IMR-90 (cell line): ENCODE measurements around the gene ARHGEF7. TPM values are rescaled to one million over a fixed set of nuclear protein-coding genes. Genes with fewer than 3 reads are reported as not detected.

Source experiments
- ATAC-seq: fragments of 200-7000 bp; cut with Tn5 transposase; 2 replicates; pipeline ENCODE4 v1.9.1; 2020; ENCODE audit warnings: low read depth, mild to moderate bottlenecking, moderate library complexity
- BruUV-seq: library from RNA; stranded (reverse); fragments of 400-500 nt; replicated peaks from 2 replicates; lab custom pipeline; 2021; lab: Mats Ljungman, UMichigan
- CTCF ChIA-PET: fragments of 300-600 bp; formaldehyde crosslinking; extraction: SDS; loops from one replicate; lab custom pipeline; 2021; ENCODE audit warnings: antibody characterized with exemption; lab: Yijun Ruan, JAX
- POLR2A ChIA-PET: fragments of 300-600 bp; sonication (Branson Sonifier 250); formaldehyde crosslinking; loops from one replicate; lab custom pipeline; 2022; ENCODE audit warnings: antibody characterized with exemption; ENCODE audit not compliant: unreplicated experiment; lab: Charles Lee
- DNase-seq: peaks from one replicate; pipeline ENCODE4 v3.0.0; 2013
- H2AFZ ChIP-seq: replicated peaks from 2 replicates; pipeline ENCODE3; 2013; ENCODE audit warnings: low read length, mild to moderate bottlenecking; ENCODE audit not compliant: poor library complexity
- H2AK5ac ChIP-seq: 2 replicates; pipeline ENCODE4 v1.6.1; 2013; ENCODE audit warnings: low read depth, low read length, inconsistent platforms
- H2AK9ac ChIP-seq: replicated peaks from 2 replicates; pipeline ENCODE3; 2013; ENCODE audit warnings: mild to moderate bottlenecking, low read depth, low read length, moderate library complexity; ENCODE audit not compliant: poor library complexity
- H2BK120ac ChIP-seq: 2 replicates; pipeline ENCODE4 v1.6.1; 2013; ENCODE audit warnings: low read depth, low read length, inconsistent platforms
- H2BK15ac ChIP-seq: 3 replicates; pipeline ENCODE4 v1.6.1; 2013; ENCODE audit warnings: low read depth, low read length, inconsistent platforms
- H2BK20ac ChIP-seq: 2 replicates; pipeline ENCODE4 v1.6.1; 2013; ENCODE audit warnings: low read depth, mild to moderate bottlenecking, inconsistent platforms, low read length, moderate library complexity
- H2BK5ac ChIP-seq: 2 replicates; pipeline ENCODE4 v1.6.1; 2013; ENCODE audit warnings: mild to moderate bottlenecking, low read depth, low read length, inconsistent platforms; ENCODE audit not compliant: poor library complexity, severe bottlenecking
- H3K14ac ChIP-seq: replicated peaks from 2 replicates; pipeline ENCODE4 v1.6.1; 2013; ENCODE audit warnings: low read depth, low read length, inconsistent platforms
- H3K18ac ChIP-seq: 2 replicates; pipeline ENCODE4 v1.6.1; 2013; ENCODE audit warnings: low read depth, low read length, control low read depth
- H3K23ac ChIP-seq: 2 replicates; pipeline ENCODE4 v1.6.1; 2013; ENCODE audit warnings: low read depth, low read length, inconsistent platforms
- H3K27ac ChIP-seq: 2 replicates; pipeline ENCODE4 v1.5.1; 2013; ENCODE audit warnings: mild to moderate bottlenecking, control low read depth, low read length; ENCODE audit not compliant: insufficient read depth
- H3K27me3 ChIP-seq: 2 replicates; pipeline ENCODE4 v1.6.1; 2013; ENCODE audit warnings: low read length; ENCODE audit not compliant: control insufficient read depth, insufficient read depth
- H3K36me3 ChIP-seq: 2 replicates; pipeline ENCODE4 v1.6.1; 2013; ENCODE audit warnings: low read length, mixed read lengths; ENCODE audit not compliant: control insufficient read depth, insufficient read depth
- H3K4ac ChIP-seq: 2 replicates; pipeline ENCODE4 v1.6.1; 2013; ENCODE audit warnings: low read depth, low read length, inconsistent platforms
- H3K4me1 ChIP-seq: 2 replicates; pipeline ENCODE4 v1.6.1; 2013; ENCODE audit warnings: low read length, mixed read lengths; ENCODE audit not compliant: control insufficient read depth, insufficient read depth
- H3K4me2 ChIP-seq: 2 replicates; pipeline ENCODE4 v1.6.1; 2013; ENCODE audit warnings: low read depth, mild to moderate bottlenecking, control low read depth, low read length, moderate library complexity
- H3K4me3 ChIP-seq: 2 replicates; pipeline ENCODE4 v1.5.1; 2013; ENCODE audit warnings: low read depth, mild to moderate bottlenecking, control low read depth, low read length, moderate library complexity; ENCODE audit not compliant: insufficient read depth
- H3K56ac ChIP-seq: 2 replicates; pipeline ENCODE4 v1.6.1; 2013; ENCODE audit warnings: low read length, inconsistent platforms; ENCODE audit not compliant: insufficient read depth; ENCODE audit errors: extremely low read depth
- H3K79me1 ChIP-seq, 2 experiments: 2 replicates each; pipeline ENCODE4 v1.6.1; 2013; ENCODE audit warnings: low read length in 2 of 2, inconsistent platforms in 1 of 2, low read depth in 1 of 2
- H3K9ac ChIP-seq: 2 replicates; pipeline ENCODE4 v1.6.1; 2013; ENCODE audit warnings: low read depth, low read length, control low read depth
- H3K9me1 ChIP-seq: 2 replicates; pipeline ENCODE4 v1.6.1; 2013; ENCODE audit warnings: low read length, inconsistent platforms; ENCODE audit not compliant: insufficient read depth
- H3K9me3 ChIP-seq: 2 replicates; pipeline ENCODE4 v1.6.1; 2013; ENCODE audit warnings: low read length; ENCODE audit not compliant: control insufficient read depth, insufficient read depth
- H4K20me1 ChIP-seq: 2 replicates; pipeline ENCODE4 v1.6.1; 2013; ENCODE audit warnings: low read length, inconsistent platforms; ENCODE audit not compliant: insufficient read depth
- H4K5ac ChIP-seq: 2 replicates; pipeline ENCODE4 v1.6.1; 2013; ENCODE audit warnings: mild to moderate bottlenecking, low read depth, low read length, control low read depth
- H4K8ac ChIP-seq, 2 experiments: 2 replicates each; pipeline ENCODE4 v1.6.1; 2013; ENCODE audit warnings: low read depth in 2 of 2, low read length in 2 of 2, control low read depth in 1 of 2, inconsistent platforms in 1 of 2
- H4K91ac ChIP-seq: 2 replicates; pipeline ENCODE4 v1.6.1; 2013; ENCODE audit warnings: low read depth, low read length, inconsistent platforms; ENCODE audit not compliant: insufficient read depth
- BHLHE40 ChIP-seq: fragments of 150-350 bp; IDR thresholded peaks from 2 replicates; pipeline ENCODE4 v1.6.1; 2016; ENCODE audit warnings: mild to moderate bottlenecking, low read depth, low read length
- CEBPB ChIP-seq: IDR thresholded peaks from 2 replicates; pipeline ENCODE4 v1.6.1; 2012; ENCODE audit warnings: low read depth, low read length, improper control_type of control experiment
- CHD1 ChIP-seq: IDR thresholded peaks from 2 replicates; pipeline ENCODE4 v1.6.1; 2012; ENCODE audit warnings: low read depth, low read length, improper control_type of control experiment
- FOS ChIP-seq: fragments of 150-350 bp; IDR thresholded peaks from 2 replicates; pipeline ENCODE4 v1.6.1; 2016; ENCODE audit warnings: low read depth, low read length
- MAFK ChIP-seq: IDR thresholded peaks from 2 replicates; pipeline ENCODE4 v1.6.1; 2012; ENCODE audit warnings: low read depth, low read length, improper control_type of control experiment
- MAZ ChIP-seq: IDR thresholded peaks from 2 replicates; pipeline ENCODE4 v1.6.1; 2012; ENCODE audit warnings: low read depth, mild to moderate bottlenecking, low read length, improper control_type of control experiment, moderate library complexity, borderline replicate concordance
- MXI1 ChIP-seq: IDR thresholded peaks from 2 replicates; pipeline ENCODE4 v1.6.1; 2012; ENCODE audit warnings: low read depth, mild to moderate bottlenecking, low read length, moderate library complexity, borderline replicate concordance
- POLR2A ChIP-seq: IDR thresholded peaks from 2 replicates; pipeline ENCODE4 v1.6.1; 2012; ENCODE audit warnings: mild to moderate bottlenecking, low read depth, low read length
- RAD21 ChIP-seq: IDR thresholded peaks from 2 replicates; pipeline ENCODE4 v1.6.1; 2012; ENCODE audit warnings: low read length, improper control_type of control experiment
- RCOR1 ChIP-seq: IDR thresholded peaks from 2 replicates; pipeline ENCODE4 v1.6.1; 2012; ENCODE audit warnings: mild to moderate bottlenecking, low read length, improper control_type of control experiment; ENCODE audit not compliant: insufficient replicate concordance
- RFX5 ChIP-seq: IDR thresholded peaks from 2 replicates; pipeline ENCODE4 v1.8.0; 2012; ENCODE audit warnings: low read depth, mild to moderate bottlenecking, low read length, moderate library complexity
- SMC3 ChIP-seq: fragments of 150-350 bp; IDR thresholded peaks from 2 replicates; pipeline ENCODE4 v1.6.1; 2016; ENCODE audit warnings: low read depth, mild to moderate bottlenecking, antibody characterized with exemption, low read length, moderate library complexity
- USF2 ChIP-seq: fragments of 150-350 bp; IDR thresholded peaks from 2 replicates; pipeline ENCODE4 v1.6.1; 2017; ENCODE audit warnings: mild to moderate bottlenecking, antibody characterized with exemption, low read length, low read depth
- WGBS, 2 experiments: methylation state at CpG; one replicate each; pipeline versions ENCODE4 v1.1.5 to v1.1.7; 2013; ENCODE audit warnings: missing lambda C conversion rate in 2 of 2; ENCODE audit not compliant: insufficient read length in 1 of 2; ENCODE audit errors: extremely low coverage in 2 of 2; 5-methylcytosine and 5-hydroxymethylcytosine counted together
- dilution Hi-C: fragments of 300-500 bp; cut with HindIII; formaldehyde crosslinking; loops from one replicate; pipeline ENCODE4 v1.14.3; 2018; ENCODE audit warnings: low sequenced_read_pairs; ENCODE audit not compliant: unreplicated experiment
- in situ Hi-C: fragments of 300-500 bp; cut with MboI; formaldehyde crosslinking; loops from 3 replicates; pipeline ENCODE4 v1.14.3; 2019; ENCODE audit warnings: low sequenced_read_pairs, inconsistent platforms, mixed read lengths
- intact Hi-C: fragments of 100-400 bp; cut with micrococcal nuclease; formaldehyde crosslinking; loops from 2 replicates; pipeline ENCODE4 v1.10.0; 2022
- polyA plus RNA-seq, 3 experiments: library from polyadenylated mRNA; depleted of rRNA; stranded (reverse); fragments of >200 nt; gene quantifications; 2 replicates each; pipeline ENCODE4 v1.2.3, GENCODE V29; 2012; ENCODE audit warnings: low replicate concordance in 1 of 3
- total RNA-seq: library from RNA; depleted of rRNA; stranded (reverse); fragments of >200 nt; gene quantifications from 2 replicates; pipeline ENCODE4 v1.2.3, GENCODE V29; 2012
- TF ChIP-seq, protein P1 (sequence below): fragments of 150-350 bp; IDR thresholded peaks from 2 replicates; pipeline ENCODE4 v1.6.1; 2016; ENCODE audit warnings: low read depth, mild to moderate bottlenecking, low read length, moderate library complexity, borderline replicate concordance
- TF ChIP-seq, protein P2 (sequence below): conservative IDR thresholded peaks from 2 replicates; pipeline ENCODE4 v1.5.1; 2012; ENCODE audit warnings: mild to moderate bottlenecking, low read depth, low read length, improper control_type of control experiment

ARHGEF7 gene
- total and polyA plus RNA-seq, 2 of the 4 experiments (the other 2 are of a cell fraction), result 32.9 to 59.0 TPM

DNA sequence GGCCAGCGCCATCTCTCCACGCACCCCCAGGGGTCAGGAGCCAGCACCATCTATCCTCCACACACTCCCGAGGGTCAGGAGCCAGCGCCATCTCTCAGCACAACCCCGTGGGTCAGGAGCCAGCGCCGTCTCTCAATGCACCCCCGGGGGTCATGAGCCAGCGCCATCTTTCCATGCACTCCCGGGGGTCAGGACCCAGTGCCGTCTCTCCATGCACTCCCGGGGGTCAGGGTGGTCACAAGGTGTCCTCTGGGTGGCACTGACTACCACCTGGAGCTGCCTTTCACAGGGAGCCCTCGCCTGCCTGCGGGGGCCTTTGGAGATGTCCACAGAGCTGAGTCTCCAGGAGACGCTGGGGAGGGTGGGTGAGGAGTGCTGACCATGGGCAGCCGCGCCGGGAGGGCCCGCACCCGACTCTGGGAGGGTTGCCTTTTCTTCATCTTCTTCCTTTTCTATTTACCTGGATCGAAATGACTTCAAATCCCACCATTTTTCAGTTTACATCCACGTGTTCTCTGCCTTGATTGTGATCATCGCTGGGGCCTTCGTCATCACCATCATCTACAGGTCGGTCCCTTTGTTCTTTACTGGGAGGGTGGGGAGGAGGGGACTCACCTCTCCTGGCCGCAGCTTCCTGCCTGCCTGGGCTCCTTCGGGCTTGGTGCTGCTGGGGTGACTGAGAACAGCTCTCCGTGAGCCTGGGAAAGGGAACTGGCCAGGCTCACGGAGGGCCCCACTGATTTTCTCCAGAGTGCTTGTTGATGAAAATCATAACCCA is 224.4 kb downstream of the ARHGEF7 start:
- Histone ChIP-seq H3K4ac (no peak overlapping the region), H4K8ac (no peak overlapping the region), H4K20me1 (no peaks in the 10 kb centered on the region), H3K9me1 (peaks cover 4% of the 10 kb centered on the region; the same call in 1 of the 2 replicates), H3K23ac (no peak overlapping the region), H2BK15ac (no peak overlapping the region), H3K79me1 (no peaks in the 10 kb centered on the region), H3K4me1 (peaks cover 11% of the 10 kb centered on the region), H3K9me3 (no peaks in the 10 kb centered on the region; the same call in 1 of the 2 replicates), H3K27me3 (no peaks in the 10 kb centered on the region), H3K18ac (no peak overlapping the region), H3K36me3 (no peaks in the 10 kb centered on the region), H3K4me3 (no peak overlapping the region), H3K27ac (no peak overlapping the region), H2BK5ac (no peak overlapping the region), H3K56ac (no peak overlapping the region), H2AFZ (no peak overlapping the region), H2BK120ac (no peak overlapping the region), H3K4me2 (no peak overlapping the region), H3K14ac (no peak overlapping the region), H4K91ac (no peak overlapping the region), H3K9ac (no peak overlapping the region), H2AK9ac (peak overlapping the region; percentile 32), H2BK20ac (no peak overlapping the region), H2AK5ac (no peak overlapping the region), H4K5ac (no peak overlapping the region)
- CTCF ChIA-PET, result no interaction called here
- DNase-seq (no peak), ATAC-seq (no peak)
- 51% methylated on average over 3 of the region's 29 CpGs; no CpG with 5 or more reads in 1 of the 2 experiments for WGBS, 2 experiments
- intact Hi-C loops, result no loop called here
- in situ Hi-C loops, result no loop called here
- dilution Hi-C loops, result no loop called here
- BruUV-seq, result no TSS peak
- POLR2A ChIA-PET, result no interaction called here
- TF ChIP-seq, protein P1, sequence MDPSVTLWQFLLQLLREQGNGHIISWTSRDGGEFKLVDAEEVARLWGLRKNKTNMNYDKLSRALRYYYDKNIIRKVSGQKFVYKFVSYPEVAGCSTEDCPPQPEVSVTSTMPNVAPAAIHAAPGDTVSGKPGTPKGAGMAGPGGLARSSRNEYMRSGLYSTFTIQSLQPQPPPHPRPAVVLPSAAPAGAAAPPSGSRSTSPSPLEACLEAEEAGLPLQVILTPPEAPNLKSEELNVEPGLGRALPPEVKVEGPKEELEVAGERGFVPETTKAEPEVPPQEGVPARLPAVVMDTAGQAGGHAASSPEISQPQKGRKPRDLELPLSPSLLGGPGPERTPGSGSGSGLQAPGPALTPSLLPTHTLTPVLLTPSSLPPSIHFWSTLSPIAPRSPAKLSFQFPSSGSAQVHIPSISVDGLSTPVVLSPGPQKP, result no peak
- TF ChIP-seq USF2 (no peak), POLR2A (no peak), MAFK (no peak), FOS (no peak), CEBPB (no peak), RCOR1 (no peak), SMC3 (no peak), CHD1 (no peak), BHLHE40 (no peak), RFX5 (no peak), MAZ (no peak), MXI1 (no peak), RAD21 (no peak)
- TF ChIP-seq, protein P2, sequence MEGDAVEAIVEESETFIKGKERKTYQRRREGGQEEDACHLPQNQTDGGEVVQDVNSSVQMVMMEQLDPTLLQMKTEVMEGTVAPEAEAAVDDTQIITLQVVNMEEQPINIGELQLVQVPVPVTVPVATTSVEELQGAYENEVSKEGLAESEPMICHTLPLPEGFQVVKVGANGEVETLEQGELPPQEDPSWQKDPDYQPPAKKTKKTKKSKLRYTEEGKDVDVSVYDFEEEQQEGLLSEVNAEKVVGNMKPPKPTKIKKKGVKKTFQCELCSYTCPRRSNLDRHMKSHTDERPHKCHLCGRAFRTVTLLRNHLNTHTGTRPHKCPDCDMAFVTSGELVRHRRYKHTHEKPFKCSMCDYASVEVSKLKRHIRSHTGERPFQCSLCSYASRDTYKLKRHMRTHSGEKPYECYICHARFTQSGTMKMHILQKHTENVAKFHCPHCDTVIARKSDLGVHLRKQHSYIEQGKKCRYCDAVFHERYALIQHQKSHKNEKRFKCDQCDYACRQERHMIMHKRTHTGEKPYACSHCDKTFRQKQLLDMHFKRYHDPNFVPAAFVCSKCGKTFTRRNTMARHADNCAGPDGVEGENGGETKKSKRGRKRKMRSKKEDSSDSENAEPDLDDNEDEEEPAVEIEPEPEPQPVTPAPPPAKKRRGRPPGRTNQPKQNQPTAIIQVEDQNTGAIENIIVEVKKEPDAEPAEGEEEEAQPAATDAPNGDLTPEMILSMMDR, result no peak
